Activated B cell treated with CpG ODN at 0.5 μM for 24 hours (primary cell): ENCODE results near the gene CD36. TPM values are rescaled to one million over a fixed set of nuclear protein-coding genes. Genes with fewer than 3 reads are reported as not detected.

Source experiments
- ATAC-seq: fragments of 200-7000 bp; cut with Tn5 transposase; one replicate; pipeline ENCODE4 v1.10.0; 2021; ENCODE audit warnings: low read depth, mild to moderate bottlenecking, moderate library complexity
- CTCF ChIA-PET: fragments of 350-600 bp; sonication (Branson Sonifier 250); formaldehyde crosslinking; loops from one replicate; lab custom pipeline; 2021; ENCODE audit warnings: antibody characterized with exemption; lab: Charles Lee
- POLR2A ChIA-PET: fragments of 350-600 bp; sonication (Branson Sonifier 250); formaldehyde crosslinking; loops from one replicate; lab custom pipeline; 2021; ENCODE audit warnings: antibody characterized with exemption; lab: Charles Lee
- DNase-seq: peaks from one replicate; pipeline ENCODE4 v3.0.0; 2022
- H3K27ac Mint-ChIP-seq: one replicate; pipeline ENCODE4 v1.8.0; 2020; ENCODE audit warnings: mixed read lengths
- H3K27me3 Mint-ChIP-seq: one replicate; pipeline ENCODE4 v1.8.0; 2021; ENCODE audit warnings: mixed read lengths
- H3K36me3 Mint-ChIP-seq: one replicate; pipeline ENCODE4 v1.8.0; 2021; ENCODE audit warnings: low read depth, mixed read lengths
- H3K4me1 Mint-ChIP-seq: one replicate; pipeline ENCODE4 v1.8.0; 2021; ENCODE audit warnings: mixed read lengths
- H3K4me3 Mint-ChIP-seq: one replicate; pipeline ENCODE4 v1.8.0; 2020; ENCODE audit warnings: mild to moderate bottlenecking, mixed read lengths
- H3K9me3 Mint-ChIP-seq: one replicate; pipeline ENCODE4 v1.8.0; 2020; ENCODE audit warnings: mixed read lengths
- intact Hi-C: fragments of 100-400 bp; cut with micrococcal nuclease; formaldehyde crosslinking; loops from one replicate; pipeline ENCODE4 v1.15.1; 2024
- total RNA-seq: library from RNA; stranded (reverse); gene quantifications from 2 replicates; pipeline ENCODE4 v1.2.3, GENCODE V29; 2022
- TF ChIP-seq, protein P1 (sequence below): fragments of 200-600 bp; IDR thresholded peaks from one replicate; pipeline ENCODE4 v1.8.0; 2022; ENCODE audit warnings: antibody characterized with exemption, mild to moderate bottlenecking

The CD36 gene
- total RNA-seq, 1 donor from 2014 or later, result 0.53 TPM

DNA sequence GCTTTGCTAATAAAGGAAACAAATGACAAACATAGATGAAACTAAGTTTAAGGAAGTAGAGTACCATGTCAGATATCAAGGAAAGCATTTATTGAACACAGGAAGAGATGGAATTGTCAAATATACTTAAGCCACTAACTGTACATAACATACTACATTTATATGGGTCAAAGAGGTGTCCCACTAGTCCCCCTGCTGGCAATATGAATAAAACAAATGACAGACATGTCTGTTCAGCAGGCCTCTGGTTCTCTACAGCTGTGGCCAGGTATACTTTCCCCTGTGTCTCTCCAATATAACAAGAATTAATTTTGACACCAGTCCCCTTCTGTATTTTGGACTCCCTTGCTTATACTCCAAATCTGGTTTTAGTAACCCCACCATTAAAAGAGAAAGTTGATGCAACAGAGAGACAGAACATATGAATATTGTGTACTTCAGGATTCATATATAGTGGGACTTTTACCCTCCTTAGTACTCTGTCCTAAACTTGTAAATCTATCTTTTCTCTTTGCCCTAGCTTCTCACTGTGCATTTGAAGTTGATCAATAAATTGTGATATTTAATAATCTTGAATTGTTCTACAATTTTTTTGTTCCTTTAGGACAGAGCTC, 42.9 kb downstream of the CD36 start:
- no peak overlapping the region for H3K4me3 Mint-ChIP-seq
- CTCF ChIA-PET, result no interaction called here
- POLR2A ChIA-PET, result no interaction called here
- no peaks in the 10 kb centered on the region for H3K9me3 Mint-ChIP-seq
- no peak for ATAC-seq
- TF ChIP-seq, protein P1, sequence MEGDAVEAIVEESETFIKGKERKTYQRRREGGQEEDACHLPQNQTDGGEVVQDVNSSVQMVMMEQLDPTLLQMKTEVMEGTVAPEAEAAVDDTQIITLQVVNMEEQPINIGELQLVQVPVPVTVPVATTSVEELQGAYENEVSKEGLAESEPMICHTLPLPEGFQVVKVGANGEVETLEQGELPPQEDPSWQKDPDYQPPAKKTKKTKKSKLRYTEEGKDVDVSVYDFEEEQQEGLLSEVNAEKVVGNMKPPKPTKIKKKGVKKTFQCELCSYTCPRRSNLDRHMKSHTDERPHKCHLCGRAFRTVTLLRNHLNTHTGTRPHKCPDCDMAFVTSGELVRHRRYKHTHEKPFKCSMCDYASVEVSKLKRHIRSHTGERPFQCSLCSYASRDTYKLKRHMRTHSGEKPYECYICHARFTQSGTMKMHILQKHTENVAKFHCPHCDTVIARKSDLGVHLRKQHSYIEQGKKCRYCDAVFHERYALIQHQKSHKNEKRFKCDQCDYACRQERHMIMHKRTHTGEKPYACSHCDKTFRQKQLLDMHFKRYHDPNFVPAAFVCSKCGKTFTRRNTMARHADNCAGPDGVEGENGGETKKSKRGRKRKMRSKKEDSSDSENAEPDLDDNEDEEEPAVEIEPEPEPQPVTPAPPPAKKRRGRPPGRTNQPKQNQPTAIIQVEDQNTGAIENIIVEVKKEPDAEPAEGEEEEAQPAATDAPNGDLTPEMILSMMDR, result no peak
- intact Hi-C loops, result no loop called here
- no peaks in the 10 kb centered on the region for H3K36me3 Mint-ChIP-seq
- DNase-seq, result no peak
- H3K4me1 Mint-ChIP-seq, result peaks cover 5% of the 10 kb centered on the region
- H3K27me3 Mint-ChIP-seq, result no peaks in the 10 kb centered on the region
- H3K27ac Mint-ChIP-seq, result no peak overlapping the region

DNA sequence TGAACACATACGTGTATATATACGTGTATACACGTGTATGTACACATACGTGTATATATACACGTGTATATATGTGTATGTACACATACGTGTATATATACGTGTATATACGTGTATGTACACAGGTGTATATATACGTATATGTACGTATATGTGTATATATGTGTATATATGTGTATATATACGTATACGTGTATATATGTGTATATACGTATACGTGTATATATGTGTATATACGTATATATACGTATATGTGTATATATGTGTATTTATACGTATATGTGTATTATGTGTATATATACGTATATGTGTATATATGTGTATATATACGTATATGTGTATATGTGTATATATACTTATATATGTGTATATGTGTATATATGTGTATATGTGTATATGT, 44.3 kb downstream of the CD36 start:
- H3K36me3 Mint-ChIP-seq, result no peaks in the 10 kb centered on the region
- ATAC-seq (no peak), DNase-seq (no peak)
- H3K4me3 Mint-ChIP-seq, result no peak overlapping the region
- CTCF ChIA-PET, result no interaction called here
- H3K27ac Mint-ChIP-seq, result no peak overlapping the region
- H3K27me3 Mint-ChIP-seq, result no peaks in the 10 kb centered on the region
- TF ChIP-seq, protein P1, result no peak
- POLR2A ChIA-PET, result no interaction called here
- intact Hi-C loops, result no loop called here
- H3K4me1 Mint-ChIP-seq, result peaks cover 5% of the 10 kb centered on the region
- no peaks in the 10 kb centered on the region for H3K9me3 Mint-ChIP-seq

DNA sequence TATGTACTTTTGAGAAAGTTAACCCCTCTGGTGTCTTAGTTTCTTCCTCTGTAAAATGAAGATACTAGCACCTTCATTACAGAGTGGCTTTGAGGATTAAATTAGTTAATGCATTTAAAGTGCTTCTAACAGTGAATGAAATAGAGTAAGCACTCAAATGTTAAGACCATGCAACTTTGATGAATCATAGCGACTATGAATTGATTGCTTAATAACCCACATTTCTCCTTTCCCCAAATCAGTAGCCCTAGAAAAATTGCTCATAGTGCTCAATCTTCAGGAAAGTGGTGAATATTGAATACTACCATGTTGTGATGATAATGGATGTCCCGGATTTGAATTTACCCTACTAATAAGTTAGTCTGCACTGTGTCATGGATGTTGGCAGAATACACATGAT, 48.1 kb downstream of the CD36 start:
- Mint-ChIP-seq H3K9me3 (no peaks in the 10 kb centered on the region), H3K36me3 (no peaks in the 10 kb centered on the region), H3K27ac (no peak overlapping the region), H3K27me3 (no peaks in the 10 kb centered on the region), H3K4me1 (no peaks in the 10 kb centered on the region), H3K4me3 (no peak overlapping the region)
- ChIA-PET CTCF (no interaction called here), POLR2A (no interaction called here)
- no peak for ATAC-seq
- intact Hi-C loops, result no loop called here
- TF ChIP-seq, protein P1, result no peak
- no peak for DNase-seq

DNA sequence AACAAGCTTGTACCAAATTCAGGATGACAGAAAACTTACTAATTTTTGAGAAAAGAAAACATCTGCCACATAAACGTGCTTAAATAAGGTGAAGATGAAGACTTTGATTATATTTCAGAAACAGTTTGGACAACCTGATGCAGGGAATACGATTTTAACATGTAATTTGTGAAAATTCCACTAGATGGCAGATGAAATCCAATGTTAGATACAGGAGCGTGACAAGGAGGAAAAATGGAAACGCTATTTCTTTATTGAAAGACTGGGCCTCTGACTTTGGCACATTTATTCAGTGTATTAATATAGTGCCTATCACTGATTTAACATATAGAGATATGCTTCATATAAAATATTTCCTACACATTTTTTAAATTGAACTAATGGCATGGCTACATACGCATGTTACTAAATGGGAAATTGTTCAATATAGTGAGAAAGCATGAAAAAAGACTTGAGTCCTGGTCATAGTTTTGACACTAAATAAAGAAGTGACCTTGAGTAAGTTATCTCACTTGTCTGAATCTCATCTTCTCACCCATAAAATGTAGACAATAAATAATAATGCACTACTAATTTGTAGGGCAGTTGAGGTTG, 60.7 kb downstream of the CD36 start:
- Mint-ChIP-seq H3K36me3 (no peaks in the 10 kb centered on the region), H3K27me3 (no peaks in the 10 kb centered on the region), H3K4me3 (no peak overlapping the region), H3K4me1 (peaks cover 4% of the 10 kb centered on the region), H3K27ac (no peak overlapping the region), H3K9me3 (no peaks in the 10 kb centered on the region)
- DNase-seq, result no peak
- intact Hi-C loops, result loop anchor here (5.0 kb wide), 3 partner anchors 43 to 1873 kb away; no protein-coding TSS in a partner anchor
- ChIA-PET POLR2A (no interaction called here), CTCF (no interaction called here)
- ATAC-seq, result no peak
- TF ChIP-seq, protein P1, result no peak

DNA sequence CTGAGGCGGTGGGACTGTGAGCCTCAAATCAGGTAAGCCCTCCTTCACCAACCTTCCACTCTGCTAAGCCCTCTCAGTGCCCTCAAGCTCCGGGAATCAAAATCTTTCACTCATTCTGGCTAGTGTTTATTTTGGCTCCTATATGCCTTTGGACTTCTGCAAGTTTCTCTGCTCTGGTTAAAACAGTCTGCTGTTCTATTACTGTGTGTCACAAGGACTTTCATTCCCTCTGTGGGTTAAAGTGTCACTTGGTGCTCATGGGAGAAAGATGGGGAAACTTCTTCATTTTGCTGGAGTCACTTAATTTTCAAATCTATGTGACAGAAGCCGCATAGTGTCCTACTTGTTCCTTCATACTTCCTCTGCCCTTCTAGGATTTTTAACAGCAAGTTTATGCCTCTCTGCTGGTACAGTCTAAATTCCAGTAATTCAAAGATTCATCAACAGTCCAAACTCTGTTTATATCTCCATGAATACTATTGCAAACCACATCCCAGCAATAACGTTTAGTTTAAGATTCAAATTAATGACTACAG, 61.3 kb downstream of the CD36 start:
- no peaks in the 10 kb centered on the region for H3K36me3 Mint-ChIP-seq
- TF ChIP-seq, protein P1, result no peak
- no peak overlapping the region for H3K27ac Mint-ChIP-seq
- no peaks in the 10 kb centered on the region for H3K27me3 Mint-ChIP-seq
- ATAC-seq (no peak), DNase-seq (no peak)
- intact Hi-C loops, result loop anchor here (5.0 kb wide), 3 partner anchors 43 to 1873 kb away; no protein-coding TSS in a partner anchor
- no peaks in the 10 kb centered on the region for H3K9me3 Mint-ChIP-seq
- ChIA-PET POLR2A (no interaction called here), CTCF (no interaction called here)
- peaks cover 4% of the 10 kb centered on the region for H3K4me1 Mint-ChIP-seq
- no peak overlapping the region for H3K4me3 Mint-ChIP-seq
